ENCODE data around the gene ADGRL3.

The ADGRL3 gene

DNA sequence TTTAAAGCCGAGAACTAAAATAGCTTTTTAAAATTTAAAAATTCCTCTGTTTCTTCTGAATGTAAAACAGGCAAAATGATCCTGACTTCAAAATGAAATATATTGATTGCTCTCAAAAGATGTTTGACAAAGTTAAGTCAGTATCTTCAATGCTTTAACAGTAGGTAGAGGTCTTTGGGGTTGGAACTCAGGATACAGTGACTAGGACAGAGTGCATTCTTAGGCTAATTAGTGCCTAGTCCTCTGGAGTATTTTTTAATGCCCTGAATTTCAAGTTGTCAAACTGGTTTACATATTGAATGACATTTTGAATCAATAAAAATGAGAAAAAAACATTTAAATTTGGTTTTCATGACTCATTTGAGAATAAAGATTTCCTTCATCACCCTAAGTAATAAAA, 877.3 kb downstream of the ADGRL3 start (continued):
- TF ChIP-seq, protein P1, sequence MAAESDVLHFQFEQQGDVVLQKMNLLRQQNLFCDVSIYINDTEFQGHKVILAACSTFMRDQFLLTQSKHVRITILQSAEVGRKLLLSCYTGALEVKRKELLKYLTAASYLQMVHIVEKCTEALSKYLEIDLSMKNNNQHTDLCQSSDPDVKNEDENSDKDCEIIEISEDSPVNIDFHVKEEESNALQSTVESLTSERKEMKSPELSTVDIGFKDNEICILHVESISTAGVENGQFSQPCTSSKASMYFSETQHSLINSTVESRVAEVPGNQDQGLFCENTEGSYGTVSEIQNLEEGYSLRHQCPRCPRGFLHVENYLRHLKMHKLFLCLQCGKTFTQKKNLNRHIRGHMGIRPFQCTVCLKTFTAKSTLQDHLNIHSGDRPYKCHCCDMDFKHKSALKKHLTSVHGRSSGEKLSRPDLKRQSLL (tag by site-specific recombination; IDR thresholded peaks at IDR 0.05), result no peak
- TF ChIP-seq ZNF426 (tag by site-specific recombination; IDR thresholded peaks at IDR 0.05), result no peak
- TF ChIP-seq, protein P2, sequence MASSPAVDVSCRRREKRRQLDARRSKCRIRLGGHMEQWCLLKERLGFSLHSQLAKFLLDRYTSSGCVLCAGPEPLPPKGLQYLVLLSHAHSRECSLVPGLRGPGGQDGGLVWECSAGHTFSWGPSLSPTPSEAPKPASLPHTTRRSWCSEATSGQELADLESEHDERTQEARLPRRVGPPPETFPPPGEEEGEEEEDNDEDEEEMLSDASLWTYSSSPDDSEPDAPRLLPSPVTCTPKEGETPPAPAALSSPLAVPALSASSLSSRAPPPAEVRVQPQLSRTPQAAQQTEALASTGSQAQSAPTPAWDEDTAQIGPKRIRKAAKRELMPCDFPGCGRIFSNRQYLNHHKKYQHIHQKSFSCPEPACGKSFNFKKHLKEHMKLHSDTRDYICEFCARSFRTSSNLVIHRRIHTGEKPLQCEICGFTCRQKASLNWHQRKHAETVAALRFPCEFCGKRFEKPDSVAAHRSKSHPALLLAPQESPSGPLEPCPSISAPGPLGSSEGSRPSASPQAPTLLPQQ (tag by site-specific recombination; IDR thresholded peaks at IDR 0.05), result no peak

DNA sequence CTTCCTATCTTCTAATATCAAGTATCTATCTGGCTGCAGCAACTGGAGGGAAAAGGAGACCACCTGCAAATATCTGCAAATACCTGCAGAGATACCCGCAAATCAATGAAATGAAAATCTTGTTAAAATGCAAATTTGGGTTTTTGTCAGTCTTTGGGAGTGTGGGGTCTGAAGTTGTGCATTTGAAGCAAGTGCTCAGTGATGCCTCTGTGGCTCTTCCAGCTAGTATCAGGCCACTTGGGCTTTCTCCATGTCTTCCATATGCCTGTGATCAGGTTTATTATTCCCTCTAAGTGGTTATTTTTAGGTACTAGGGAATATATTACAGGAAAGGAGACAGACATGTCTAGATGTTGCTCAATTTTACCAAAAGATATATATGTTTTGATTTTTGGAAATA, 880.3 kb downstream of the ADGRL3 start:
- Histone ChIP-seq H3K9me3 (ENCODE audit: control insufficient read depth, insufficient read depth, low read depth, low read length) (no peaks in the 10 kb centered on the region), H3K36me3 (ENCODE audit: control insufficient read depth in 2 of 2, insufficient read depth in 1 of 2, low read length in 2 of 2) (no peaks in the 10 kb centered on the region), H3K4me3 (ENCODE audit: low read depth, low read length) (no peak overlapping the region), H3K4me1 (ENCODE audit: control insufficient read depth, insufficient read depth, low read length) (no peaks in the 10 kb centered on the region), H3K27ac (ENCODE audit: extremely low read depth, low read depth, low read length) (no peak overlapping the region)
- CTCF ChIA-PET, result no interaction called here
- TF ChIP-seq SCRT2 (tag by site-specific recombination; IDR thresholded peaks at IDR 0.05) (no peak), ZNF792 (tag by site-specific recombination; IDR thresholded peaks at IDR 0.05) (no peak), ZNF473 (tag by site-specific recombination; IDR thresholded peaks at IDR 0.05) (no peak), ZNF157 (tag by site-specific recombination; IDR thresholded peaks at IDR 0.05) (no peak), SP2 (tag by site-specific recombination; IDR thresholded peaks at IDR 0.05) (no peak), ZNF274 (IDR thresholded peaks at IDR 0.05; ENCODE audit: low read length) (no peak), ZNF274 (tag by site-specific recombination; IDR thresholded peaks at IDR 0.05; ENCODE audit: borderline replicate concordance) (no peak), ZNF514 (tag by site-specific recombination; IDR thresholded peaks at IDR 0.05) (no peak), ZFP69B (tag by site-specific recombination; IDR thresholded peaks at IDR 0.05) (no peak), KLF10 (tag by site-specific recombination; IDR thresholded peaks at IDR 0.05) (no peak), ZNF214 (tag by site-specific recombination; IDR thresholded peaks at IDR 0.05; ENCODE audit: borderline replicate concordance) (no peak), ZNF785 (tag by site-specific recombination; IDR thresholded peaks at IDR 0.05) (no peak), ZNF37A (tag by site-specific recombination; IDR thresholded peaks at IDR 0.05) (no peak), ZNF701 (tag by site-specific recombination; IDR thresholded peaks at IDR 0.05) (no peak), ZFP37 (tag by site-specific recombination; IDR thresholded peaks at IDR 0.05) (no peak)
- TF ChIP-seq, protein P3, sequence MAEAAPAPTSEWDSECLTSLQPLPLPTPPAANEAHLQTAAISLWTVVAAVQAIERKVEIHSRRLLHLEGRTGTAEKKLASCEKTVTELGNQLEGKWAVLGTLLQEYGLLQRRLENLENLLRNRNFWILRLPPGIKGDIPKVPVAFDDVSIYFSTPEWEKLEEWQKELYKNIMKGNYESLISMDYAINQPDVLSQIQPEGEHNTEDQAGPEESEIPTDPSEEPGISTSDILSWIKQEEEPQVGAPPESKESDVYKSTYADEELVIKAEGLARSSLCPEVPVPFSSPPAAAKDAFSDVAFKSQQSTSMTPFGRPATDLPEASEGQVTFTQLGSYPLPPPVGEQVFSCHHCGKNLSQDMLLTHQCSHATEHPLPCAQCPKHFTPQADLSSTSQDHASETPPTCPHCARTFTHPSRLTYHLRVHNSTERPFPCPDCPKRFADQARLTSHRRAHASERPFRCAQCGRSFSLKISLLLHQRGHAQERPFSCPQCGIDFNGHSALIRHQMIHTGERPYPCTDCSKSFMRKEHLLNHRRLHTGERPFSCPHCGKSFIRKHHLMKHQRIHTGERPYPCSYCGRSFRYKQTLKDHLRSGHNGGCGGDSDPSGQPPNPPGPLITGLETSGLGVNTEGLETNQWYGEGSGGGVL (tag by site-specific recombination; IDR thresholded peaks at IDR 0.05), result no peak
- TF ChIP-seq, protein P4, sequence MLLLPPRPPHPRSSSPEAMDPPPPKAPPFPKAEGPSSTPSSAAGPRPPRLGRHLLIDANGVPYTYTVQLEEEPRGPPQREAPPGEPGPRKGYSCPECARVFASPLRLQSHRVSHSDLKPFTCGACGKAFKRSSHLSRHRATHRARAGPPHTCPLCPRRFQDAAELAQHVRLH (tag by site-specific recombination; IDR thresholded peaks at IDR 0.05), result no peak
- TF ChIP-seq, protein P5, sequence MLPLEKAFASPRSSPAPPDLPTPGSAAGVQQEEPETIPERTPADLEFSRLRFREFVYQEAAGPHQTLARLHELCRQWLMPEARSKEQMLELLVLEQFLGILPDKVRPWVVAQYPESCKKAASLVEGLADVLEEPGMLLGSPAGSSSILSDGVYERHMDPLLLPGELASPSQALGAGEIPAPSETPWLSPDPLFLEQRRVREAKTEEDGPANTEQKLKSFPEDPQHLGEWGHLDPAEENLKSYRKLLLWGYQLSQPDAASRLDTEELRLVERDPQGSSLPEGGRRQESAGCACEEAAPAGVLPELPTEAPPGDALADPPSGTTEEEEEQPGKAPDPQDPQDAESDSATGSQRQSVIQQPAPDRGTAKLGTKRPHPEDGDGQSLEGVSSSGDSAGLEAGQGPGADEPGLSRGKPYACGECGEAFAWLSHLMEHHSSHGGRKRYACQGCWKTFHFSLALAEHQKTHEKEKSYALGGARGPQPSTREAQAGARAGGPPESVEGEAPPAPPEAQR (tag by site-specific recombination; IDR thresholded peaks at IDR 0.05), result no peak
- POLR2A ChIA-PET, result no interaction called here

All from HEK293 (cell line).